ENCODE results near the gene TTC23.

DNA sequence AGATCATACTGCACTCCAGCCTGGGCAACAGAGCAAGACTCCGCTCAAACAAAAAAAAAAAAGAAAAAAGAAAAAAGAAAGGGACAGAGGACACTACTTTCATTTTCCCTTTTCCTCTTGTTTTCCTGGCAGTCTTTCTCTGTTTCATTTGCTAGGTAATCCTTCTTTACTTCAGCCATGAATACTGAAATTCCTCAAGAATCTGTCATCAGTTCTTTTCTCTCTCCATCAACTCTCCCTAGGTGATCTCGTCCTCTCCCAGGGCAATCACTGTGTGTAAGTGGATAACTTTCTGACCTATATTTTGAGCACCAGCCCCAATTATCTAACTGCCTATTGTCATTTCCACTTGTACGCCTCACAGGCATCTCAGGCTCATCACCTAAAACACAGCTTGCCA, 51.5 kb downstream of the TTC23 start:
- TF ChIP-seq CEBPB (IDR thresholded peaks at IDR 0.05): no peak
- TF ChIP-seq, protein P1, sequence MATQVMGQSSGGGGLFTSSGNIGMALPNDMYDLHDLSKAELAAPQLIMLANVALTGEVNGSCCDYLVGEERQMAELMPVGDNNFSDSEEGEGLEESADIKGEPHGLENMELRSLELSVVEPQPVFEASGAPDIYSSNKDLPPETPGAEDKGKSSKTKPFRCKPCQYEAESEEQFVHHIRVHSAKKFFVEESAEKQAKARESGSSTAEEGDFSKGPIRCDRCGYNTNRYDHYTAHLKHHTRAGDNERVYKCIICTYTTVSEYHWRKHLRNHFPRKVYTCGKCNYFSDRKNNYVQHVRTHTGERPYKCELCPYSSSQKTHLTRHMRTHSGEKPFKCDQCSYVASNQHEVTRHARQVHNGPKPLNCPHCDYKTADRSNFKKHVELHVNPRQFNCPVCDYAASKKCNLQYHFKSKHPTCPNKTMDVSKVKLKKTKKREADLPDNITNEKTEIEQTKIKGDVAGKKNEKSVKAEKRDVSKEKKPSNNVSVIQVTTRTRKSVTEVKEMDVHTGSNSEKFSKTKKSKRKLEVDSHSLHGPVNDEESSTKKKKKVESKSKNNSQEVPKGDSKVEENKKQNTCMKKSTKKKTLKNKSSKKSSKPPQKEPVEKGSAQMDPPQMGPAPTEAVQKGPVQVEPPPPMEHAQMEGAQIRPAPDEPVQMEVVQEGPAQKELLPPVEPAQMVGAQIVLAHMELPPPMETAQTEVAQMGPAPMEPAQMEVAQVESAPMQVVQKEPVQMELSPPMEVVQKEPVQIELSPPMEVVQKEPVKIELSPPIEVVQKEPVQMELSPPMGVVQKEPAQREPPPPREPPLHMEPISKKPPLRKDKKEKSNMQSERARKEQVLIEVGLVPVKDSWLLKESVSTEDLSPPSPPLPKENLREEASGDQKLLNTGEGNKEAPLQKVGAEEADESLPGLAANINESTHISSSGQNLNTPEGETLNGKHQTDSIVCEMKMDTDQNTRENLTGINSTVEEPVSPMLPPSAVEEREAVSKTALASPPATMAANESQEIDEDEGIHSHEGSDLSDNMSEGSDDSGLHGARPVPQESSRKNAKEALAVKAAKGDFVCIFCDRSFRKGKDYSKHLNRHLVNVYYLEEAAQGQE (IDR thresholded peaks at IDR 0.05; ENCODE audit: low read depth): no peak
